NCI-H1417 treated with DMSO at 0.1 percent for 48 hours (cell line): ENCODE results near the gene MUC6.

ENCODE experiments used
- DNase-seq: peaks from one replicate; lab custom pipeline; 2025; lab: John Stamatoyannopoulos, UW

Gene MUC6

DNA sequence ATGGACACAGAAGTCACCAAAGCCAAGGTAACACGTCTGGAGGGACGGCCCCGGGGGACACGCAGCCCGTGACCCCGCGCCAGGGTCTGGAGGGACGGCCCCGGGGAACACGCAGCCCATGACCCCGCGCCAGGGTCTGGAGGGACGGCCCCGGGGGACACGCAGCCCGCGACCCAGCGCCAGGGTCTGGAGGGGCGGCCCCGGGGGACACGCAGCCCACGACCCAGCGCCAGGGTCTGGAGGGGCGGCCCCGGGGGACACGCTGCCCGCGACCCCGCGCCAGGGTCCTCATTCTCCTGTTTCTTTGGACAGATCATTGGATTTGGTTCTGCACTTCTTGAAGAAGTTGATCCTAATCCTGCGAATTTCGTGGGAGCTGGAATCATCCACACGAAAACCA, 27.1 kb downstream of the MUC6 start:
- no peak for DNase-seq

DNA sequence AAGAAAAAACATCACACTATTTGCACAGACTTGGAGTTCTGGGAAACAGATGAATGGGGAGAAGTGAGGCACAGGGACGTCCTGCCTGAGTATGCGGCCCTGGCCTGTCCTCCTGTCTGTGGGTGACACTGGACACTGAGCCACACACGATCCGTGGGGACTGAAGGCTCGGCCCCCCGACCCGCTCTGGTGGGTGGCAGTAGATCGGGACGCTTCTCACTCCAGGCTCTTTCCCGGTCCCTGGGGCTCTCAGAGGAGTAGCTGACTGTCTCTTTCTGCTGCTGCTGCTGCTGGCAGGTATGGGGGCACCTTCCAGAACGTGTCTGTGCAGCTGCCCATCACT, 27.7 kb downstream of the MUC6 start:
- DNase-seq = no peak

DNA sequence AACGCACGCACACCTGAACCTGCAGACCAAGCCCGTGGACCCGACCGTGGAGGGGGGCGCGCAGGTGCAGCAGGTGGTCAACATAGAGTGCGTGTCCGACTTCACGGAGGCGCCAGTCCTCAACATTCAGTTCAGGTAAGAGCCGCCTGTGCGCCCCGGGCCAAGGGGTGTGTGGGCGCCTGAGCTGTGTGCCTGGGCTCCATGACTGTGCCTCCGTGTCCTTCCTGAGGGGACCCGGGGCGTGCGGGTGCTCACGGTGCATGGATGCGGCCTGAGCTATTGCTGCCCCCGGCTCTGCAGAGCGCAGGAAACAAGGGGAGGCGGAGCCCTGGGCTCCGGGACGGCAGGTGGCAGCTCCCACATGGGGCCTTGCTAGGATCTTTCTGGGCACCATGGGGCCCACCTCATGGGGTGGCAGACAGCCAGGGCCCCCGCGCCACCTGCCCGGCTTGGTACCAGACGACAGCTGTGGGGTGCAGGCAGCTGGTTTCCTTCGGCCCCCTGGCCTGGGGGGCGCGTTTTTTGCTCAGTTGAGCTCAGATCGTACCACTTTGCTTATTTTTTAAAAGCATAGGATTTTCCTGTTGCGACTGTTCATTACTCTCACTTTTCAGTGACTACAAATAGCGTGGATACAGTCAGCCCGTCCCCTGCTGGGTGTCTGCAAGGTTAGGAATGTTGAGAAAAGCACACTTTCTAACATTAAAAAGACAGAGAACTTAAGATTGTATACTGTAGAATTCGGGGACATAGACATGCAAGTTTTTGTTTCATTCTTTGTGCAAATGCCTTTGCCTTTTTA, 28.3 kb downstream of the MUC6 start:
- no peak for DNase-seq

DNA sequence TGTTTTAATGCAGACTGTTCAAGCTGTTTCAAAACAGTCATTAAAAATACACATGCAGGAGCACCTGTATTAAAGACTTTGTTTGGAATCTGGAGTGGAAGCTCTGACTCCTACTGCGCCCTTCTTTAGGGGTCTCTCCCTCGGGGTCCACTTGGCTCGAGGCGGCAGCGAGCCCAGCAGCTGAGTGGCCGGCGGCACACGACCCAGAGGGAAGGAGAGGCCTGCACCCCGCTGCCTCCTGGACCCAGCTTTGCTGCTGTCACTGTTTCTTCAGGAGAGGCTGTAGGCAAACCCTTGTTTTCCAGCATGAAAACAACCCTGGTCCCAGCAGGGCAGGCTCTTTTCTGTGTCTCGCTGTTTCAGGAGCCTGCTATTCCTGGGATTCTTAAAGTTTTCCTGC, 29.2 kb downstream of the MUC6 start:
- DNase-seq = no peak

DNA sequence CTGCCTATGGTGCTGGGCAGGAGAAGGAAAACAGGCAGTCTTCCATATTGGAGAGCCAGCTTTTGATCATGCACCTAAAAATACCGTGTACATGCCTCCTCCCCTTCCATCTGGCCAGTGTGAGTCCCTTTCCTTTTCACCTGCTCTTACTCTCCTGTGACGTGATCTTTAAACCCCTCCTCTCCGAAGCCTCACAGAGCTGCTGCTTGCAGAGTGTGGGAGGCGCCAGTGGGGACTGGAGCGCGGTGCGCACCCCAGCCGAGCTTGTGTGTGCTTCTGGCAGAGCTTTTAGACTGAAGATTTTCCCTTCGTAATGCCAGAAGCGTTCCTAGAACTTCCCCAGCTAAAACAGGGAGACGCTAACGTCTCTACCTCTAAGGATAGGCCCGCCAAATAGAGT, 29.8 kb downstream of the MUC6 start:
- no peak for DNase-seq

DNA sequence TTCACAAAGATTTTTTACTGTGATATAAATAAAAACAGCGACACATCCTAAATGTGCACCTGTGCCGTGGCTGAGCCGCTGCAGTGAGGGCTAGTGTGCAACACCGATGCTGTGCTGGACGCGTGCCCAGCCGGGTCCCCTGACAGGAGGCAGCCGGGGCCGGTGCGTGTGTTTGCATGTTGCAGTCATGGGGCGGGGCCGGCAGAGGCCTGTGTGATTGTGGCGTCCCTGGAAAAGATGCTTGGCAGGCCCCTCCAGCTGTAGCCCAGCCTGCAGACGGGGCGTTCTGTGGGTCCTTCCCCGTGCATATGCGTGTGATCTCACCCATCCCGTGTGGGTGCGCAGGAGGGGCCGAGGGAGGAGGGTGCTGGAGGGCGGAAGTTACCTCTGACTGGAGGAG, 30.6 kb downstream of the MUC6 start:
- no peak for DNase-seq

DNA sequence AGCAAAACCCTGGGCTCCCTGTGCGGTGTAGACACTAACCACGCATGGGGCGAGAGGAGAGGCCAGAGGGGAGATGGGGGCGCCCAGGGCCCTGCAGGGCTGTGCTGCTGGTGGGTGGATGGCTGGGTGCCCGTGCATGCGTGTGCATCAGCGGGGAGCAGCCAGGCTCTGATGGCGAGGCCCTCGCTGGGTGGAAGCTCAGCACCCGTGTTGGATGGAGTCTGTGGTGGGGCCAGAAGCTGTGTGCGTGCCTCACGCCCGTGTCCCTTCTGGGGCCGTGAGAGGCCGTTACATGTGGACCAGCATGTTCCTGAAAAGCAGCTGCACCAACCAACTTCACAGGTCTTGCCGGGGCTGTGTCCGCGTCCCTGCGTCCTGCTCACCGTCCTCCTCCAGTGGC, 33.4 kb downstream of the MUC6 start:
- DNase-seq = no peak

DNA sequence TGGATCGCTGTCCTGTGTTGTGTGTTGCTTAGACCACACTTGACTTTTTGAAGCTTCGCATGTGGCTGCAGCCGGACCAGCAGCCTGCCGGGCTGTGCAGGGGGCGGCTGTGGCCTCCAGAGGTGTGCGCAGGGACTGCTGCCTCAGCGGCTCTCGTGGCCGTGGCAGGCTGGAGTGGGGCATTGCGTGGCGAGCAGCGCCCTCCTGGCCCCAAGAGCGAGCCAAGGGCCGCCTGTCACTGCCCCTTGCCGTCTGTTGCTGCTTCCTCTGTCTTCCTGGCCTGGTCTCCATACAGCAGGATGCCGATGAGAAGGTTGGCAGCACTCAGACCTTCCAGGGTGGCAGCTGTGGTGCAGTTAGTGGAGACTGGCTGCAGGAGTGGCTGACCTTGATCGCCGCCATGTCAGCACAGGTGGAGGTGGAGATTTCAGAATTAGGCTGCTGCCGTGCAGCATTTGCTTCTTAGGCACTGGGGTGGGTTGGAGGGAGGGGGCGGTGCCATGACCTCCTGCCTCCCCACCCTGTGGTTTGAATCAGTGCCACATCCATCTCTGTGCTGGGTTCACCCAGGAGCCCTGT, 34.0 kb downstream of the MUC6 start:
- DNase-seq = no peak

DNA sequence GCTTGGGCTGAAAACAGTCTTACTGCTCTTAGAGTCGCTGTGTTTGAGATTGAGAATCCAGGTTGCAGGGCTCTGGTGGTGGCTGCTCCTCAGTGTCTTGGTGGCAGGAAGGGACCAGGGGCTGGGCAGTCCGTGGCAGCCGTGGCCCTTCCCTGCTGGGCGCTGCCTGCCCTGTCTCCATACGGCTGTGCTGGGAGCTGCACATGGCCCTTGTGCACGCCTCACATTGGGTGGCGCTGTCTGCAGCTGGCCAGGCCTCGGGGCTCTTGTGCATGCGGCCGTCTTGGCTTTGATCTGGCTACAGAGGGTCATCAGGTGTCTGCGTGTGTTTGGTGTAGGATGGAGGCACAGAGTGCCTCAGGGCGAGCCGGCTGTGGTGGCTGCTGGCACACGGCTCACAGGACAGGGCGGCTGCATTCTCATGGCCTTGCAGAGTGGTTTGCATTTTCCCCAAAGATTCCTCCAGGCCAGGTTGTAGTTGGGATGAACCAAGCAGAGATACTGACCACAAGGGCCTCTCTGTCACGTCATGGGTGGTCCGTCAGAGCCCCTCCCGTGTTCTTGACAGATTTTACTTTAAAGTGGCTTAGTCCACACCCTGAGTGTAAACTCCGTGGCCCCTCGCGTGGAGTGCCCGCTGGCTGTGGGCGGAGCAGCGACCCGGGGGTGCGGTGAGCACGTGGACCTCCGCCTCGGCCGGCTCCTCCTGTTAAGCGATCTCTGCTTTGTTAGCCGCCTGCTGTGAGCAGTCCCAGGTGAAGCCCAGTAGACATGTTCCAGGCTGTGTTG, 34.7 kb downstream of the MUC6 start:
- DNase-seq = no peak

DNA sequence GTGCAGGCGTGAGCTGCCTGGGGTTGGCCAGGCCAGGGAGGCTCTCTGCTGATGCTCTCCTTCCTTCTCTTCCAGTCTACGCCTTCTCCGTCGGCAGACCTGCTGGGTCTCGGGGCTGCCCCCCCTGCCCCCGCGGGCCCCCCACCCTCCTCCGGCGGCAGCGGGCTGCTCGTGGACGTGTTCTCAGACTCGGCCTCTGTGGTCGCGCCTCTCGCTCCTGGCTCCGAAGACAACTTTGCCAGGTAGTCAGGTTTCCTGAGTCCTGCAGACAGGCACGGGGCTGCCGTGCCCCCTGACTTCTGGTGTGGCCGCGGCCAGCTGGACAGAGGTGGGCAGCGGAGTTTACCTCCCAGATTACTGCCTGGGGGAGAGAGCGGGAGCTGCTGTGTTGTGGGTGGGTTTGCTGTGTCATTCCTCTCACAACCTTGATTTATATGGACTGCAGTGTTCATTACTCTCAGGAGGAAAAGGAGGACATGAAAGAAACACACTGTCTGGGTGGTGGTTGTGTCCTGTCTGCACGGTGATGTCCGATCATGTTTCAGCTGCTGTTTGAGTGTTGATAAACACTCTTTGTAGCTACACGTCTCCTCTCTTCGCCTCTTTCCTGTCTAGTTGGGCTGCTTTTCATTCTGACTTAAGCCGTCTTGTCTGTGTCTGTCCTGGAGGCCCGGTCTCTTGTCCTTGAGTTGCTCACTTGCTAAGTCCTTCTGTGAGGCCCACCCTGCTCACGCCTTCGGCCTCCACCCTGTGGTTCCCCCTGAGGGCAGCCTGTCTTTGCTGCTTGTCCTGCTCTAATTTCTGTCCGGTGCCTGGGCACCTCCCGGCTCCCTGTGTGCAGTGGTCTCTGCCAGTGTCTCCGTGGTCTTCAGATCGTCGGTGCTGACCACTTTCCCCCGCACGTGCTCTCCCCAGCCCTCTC, 35.9 kb downstream of the MUC6 start:
- DNase-seq = no peak

DNA sequence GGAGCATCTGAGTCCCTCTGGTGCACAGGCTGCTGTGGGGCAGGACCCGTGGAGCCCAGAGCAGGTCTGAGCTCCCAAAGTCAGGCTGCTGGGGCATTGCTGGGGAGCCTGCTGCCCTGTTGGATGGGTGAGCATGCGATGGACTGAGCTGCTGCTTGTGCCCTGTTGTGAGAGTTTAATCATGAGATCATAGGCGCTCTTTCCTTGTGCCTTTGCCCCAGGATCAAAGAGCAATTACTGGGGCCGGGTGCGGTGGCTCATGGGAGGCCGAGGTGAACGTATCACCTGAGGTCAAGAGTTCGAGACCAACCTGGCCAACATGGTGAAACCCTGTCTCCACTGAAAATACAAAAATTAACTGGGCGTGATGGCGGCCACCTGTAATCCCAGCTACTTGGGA, 37.5 kb downstream of the MUC6 start:
- no peak for DNase-seq

DNA sequence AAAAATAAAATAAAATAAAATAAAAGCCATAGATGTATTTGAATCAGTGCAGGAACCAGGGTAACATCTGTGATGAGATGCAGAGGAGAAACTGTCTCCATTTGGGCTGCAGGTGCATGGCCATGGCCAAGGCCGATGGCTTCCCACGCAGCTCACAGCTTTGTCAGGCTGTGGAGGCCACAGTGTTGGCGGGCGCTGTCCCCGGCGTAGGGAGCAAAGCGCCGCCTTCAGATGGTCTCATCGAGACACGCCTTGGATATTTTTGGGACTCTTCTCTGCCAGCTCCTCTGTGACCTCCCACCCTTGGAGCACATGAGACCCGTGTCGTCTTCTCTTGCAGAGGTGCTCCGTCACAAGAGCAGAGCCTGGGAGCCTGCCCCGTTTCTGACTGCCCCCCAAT, 38.6 kb downstream of the MUC6 start:
- no peak for DNase-seq

DNA sequence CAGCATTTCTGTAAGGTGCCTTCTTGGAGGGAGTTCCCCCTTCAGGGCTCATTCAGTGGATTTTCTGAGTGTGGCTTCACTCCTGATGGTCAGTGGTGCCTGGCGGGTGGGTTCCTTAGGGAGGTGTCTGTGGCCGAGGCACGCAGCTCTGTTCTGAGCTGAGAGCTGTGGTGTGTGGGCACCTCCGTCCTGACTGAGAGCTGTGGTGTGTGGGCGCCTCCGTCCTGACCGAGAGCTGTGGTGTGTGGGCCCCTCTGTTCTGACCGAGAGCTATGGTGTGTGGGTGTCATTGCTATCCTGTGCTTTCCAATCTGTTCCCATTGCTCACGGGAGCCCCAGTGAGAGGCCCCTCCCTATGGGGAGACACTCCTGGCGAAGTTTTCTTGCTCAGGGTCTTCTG, 39.8 kb downstream of the MUC6 start:
- no peak for DNase-seq

DNA sequence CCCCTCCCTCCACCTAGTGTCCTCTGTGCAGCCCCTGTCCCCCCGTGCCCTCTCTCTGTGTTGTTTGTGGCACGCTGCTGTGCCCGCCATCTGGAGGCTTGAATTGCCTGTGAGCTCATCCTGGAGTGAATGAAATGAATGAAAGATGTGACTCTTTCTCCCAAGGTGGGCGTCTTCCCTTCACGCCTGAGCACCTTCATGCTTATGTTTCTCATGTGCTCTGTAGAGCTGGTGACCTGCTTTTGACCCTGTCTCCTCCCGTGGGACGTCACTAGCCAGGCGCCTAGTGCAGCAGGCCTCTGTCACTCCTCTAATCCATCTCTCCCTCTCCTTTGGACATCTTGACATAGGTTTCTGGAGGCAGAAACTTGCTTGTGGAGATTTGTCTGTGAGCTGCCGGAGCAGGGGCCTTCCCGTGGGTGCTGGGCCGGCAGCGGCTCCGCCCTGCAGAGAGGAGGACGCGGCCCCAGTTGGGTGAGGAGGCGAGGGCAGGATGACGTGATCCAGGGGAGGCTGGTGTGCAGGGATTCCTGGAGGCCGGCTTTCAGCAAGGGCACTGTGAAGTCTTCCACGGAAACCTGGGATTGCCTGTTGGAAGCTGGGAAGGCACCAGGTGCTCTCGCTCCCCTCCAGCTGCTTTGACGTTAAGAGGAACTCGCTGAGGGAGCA, 40.6 kb downstream of the MUC6 start:
- no peak for DNase-seq

DNA sequence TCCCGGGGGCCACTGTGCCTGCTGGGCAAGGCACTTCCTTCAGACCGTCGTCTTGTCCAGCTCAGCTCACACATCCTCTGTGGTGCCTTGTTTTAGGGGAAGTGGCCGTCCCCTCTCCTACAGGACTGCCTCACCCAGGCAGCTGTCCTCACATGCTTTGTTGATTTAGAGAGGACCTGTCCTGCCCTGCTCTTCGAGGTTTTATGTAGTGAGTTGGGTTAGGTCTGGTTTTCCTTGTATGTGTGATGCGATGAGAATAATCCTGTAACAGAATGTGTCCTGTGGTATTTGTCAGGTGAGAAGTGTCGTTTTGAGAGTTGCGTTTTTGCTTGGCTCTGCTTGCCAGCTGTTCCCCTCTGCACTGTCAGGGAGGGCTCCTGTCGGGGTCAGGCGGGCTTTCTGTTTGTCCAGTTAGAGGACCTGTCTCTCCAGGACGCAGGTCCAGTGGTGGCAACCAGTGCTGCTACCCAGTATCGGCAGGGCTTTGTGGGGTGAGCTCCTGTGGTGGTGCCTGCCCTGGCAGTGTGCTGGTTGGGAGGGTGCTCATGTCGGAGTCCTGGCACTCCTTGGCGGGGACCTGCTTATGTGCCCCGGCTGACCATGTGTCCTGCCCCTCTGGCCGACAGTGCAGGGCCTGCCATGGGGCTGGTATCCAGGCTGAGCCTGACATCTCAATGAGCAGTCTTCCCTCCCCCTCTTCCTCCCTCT, 41.3 kb downstream of the MUC6 start:
- no peak for DNase-seq

DNA sequence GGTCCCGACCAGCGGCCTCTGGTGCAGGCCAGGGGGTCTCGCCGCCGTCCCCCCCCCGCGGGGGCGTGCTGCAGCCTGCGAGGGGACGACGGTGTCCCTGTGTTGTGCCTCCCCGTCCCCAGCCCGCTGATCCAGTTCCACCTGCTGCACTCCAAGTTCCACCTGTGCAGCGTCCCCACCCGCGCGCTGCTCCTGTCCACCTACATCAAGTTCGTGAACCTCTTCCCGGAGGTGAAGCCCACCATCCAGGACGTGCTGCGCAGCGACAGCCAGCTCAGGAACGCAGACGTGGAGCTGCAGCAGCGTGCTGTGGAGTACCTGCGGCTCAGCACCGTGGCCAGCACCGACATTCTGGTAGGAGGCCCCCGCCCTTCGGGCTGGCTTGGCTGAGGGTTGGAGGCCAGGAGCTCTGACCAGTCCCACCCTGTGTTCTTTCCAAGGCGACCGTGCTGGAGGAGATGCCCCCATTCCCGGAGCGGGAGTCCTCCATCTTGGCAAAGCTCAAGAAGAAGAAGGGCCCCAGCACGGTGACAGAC, 42.8 kb downstream of the MUC6 start:
- DNase-seq = no peak

DNA sequence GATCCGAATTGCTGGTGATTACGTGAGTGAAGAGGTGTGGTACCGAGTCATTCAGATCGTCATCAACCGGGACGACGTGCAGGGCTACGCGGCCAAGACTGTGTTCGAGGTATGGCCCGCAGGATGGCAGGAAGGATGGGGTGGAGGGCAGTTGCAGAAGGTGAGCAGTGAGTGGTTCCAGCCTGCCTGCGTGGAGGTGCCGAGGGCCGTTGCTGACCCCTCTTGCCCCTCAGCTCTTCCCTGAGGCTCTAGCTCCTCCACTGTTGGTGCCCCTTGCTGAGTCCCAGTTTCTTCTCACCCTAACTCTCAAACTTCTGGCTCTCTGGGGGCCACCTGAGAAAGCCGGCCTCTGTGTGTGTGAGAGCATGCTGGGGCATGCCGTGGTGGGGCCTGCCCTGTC, 43.9 kb downstream of the MUC6 start:
- no peak for DNase-seq

DNA sequence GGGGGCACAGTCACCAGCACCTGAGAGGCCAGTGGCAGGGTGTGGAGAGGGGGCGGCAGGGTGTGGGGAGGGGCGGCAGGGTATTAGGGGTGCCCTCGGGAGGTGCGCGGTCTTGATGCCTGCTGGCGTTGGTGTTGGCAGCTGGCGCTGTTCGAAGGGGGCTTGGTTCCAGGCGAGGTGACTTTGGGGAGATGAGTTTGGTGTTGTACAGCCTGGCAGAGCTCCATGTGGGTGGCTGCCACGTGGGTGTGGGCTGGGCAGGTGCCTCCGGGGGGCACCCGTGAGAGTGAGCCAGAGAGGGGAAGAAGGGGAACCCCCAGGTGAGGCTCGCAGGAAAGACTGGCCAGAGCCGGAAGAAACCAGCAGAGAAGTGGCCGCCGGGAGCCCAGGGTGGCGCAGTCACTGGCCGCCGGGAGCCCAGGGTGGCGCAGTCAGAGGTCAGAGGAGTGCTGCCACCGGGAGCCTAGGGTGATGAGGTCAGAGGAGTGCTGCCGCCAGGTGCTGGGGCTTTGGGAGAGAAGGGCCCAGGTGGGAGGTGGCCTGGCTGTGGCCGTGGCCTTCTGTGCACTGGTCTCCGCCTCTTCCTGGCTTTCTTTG, 44.7 kb downstream of the MUC6 start:
- no peak for DNase-seq

DNA sequence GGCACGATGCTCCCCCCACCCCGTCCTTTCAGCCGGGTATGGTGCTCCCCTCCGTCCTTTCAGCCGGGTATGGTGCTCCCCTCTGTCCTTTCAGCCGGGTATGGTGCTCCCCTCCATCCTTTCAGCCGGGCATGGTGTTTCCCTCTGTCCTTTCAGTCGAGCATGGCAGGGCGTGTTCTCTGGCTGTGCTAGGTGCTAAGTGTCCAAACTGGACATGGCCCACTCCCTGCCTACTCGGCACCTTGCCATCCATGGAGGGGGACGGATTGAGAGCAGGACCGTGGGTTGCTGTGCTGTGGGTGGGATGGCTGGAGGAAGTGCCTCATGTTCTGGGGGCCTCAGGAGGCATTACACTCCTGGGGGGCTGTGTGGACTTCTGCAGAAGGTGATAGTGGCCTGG, 45.5 kb downstream of the MUC6 start:
- DNase-seq = no peak

DNA sequence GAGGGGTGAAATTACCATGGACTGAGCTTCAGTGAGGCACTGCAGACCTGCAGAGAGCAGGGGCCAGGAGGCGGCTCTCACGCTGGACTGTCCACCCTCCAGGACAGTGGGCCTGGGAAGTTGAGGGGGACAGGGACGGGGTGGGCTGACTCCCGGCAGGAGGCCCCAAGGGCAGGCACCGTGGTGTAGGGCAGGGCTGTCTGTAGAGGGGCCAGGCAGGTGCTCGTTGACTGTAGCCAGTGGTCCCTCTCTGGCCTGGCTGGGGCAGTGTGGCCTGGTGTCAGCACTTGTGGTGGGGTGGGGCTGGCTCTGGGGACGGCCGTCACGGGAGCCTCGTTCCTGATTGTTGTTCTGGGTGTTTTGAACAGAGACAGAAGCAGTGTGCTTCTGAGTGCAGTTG, 46.4 kb downstream of the MUC6 start:
- DNase-seq = no peak
